ENCODE results near the gene MRS2.

- no peak for TF ChIP-seq CTCF (conservative IDR thresholded peaks at IDR 0.05)
- no peak for TF ChIP-seq EZH2 (IDR thresholded peaks at IDR 0.05; ENCODE audit: low read depth)
Measured at GRCh38 chr6:24356310-24356973, 46.3 kb upstream of the MRS2 start.
